B cell (primary cell): ENCODE measurements around the gene EPB41L3. TPM values are rescaled to one million over a fixed set of nuclear protein-coding genes. Genes with fewer than 3 reads are reported as not detected.

Experiments
- ATAC-seq: fragments of 200-7000 bp; cut with Tn5 transposase; one replicate; pipeline ENCODE4 v1.10.0; 2021; ENCODE audit warnings: low read depth, mild to moderate bottlenecking, moderate number of reproducible peaks, moderate library complexity
- CTCF ChIA-PET: fragments of 350-600 bp; sonication (Branson Sonifier 250); formaldehyde crosslinking; loops from one replicate; lab custom pipeline; 2021; ENCODE audit warnings: antibody characterized with exemption, inconsistent platforms; lab: Charles Lee
- POLR2A ChIA-PET: fragments of 350-600 bp; sonication (Branson Sonifier 250); formaldehyde crosslinking; loops from one replicate; lab custom pipeline; 2021; ENCODE audit warnings: antibody characterized with exemption; lab: Charles Lee
- DNase-seq: peaks from one replicate; pipeline ENCODE4 v3.0.0; 2013
- H2AFZ ChIP-seq: 2 replicates; pipeline ENCODE4 v1.6.1; 2012; ENCODE audit warnings: mild to moderate bottlenecking, low read depth, low read length; ENCODE audit not compliant: insufficient read depth, poor library complexity, severe bottlenecking
- H3K27ac ChIP-seq, 2 donors: 1 replicate in 1 of 2; 2 replicates in 1 of 2; pipeline ENCODE4 v1.5.1; 2012 to 2013; ENCODE audit warnings: low read length in 2 of 2, mild to moderate bottlenecking in 2 of 2, moderate library complexity in 1 of 2
- H3K27me3 ChIP-seq, 4 experiments: fragments of 200-600 bp in 1 of 4; sonication (generic) in 1 of 4; replicated peaks in 1 of 4; 1 replicate in 2 of 4; 2 replicates in 2 of 4; pipeline versions ENCODE4 v1.6.1 to v1.7.0; 2013 to 2016; ENCODE audit warnings: low read length in 3 of 4, mild to moderate bottlenecking in 2 of 4, mixed read lengths in 1 of 4, moderate library complexity in 1 of 4; ENCODE audit not compliant: insufficient read depth in 4 of 4, control insufficient read depth in 3 of 4; ENCODE audit errors: control extremely low read depth in 1 of 4
- H3K36me3 ChIP-seq, 2 experiments: replicated peaks in 1 of 2; 1 replicate in 1 of 2; 2 replicates in 1 of 2; pipeline versions ENCODE4 v1.6.1 to v1.7.1; 2013; ENCODE audit warnings: low read length in 1 of 2; ENCODE audit not compliant: insufficient read depth in 2 of 2, control insufficient read depth in 1 of 2; ENCODE audit errors: control extremely low read depth in 1 of 2, extremely low read depth in 1 of 2
- H3K4me1 ChIP-seq, 2 donors: fragments of 200-600 bp in 1 of 2; sonication (generic) in 1 of 2; 1 replicate in 1 of 2; 2 replicates in 1 of 2; pipeline versions ENCODE4 v1.5.1 to v1.6.1; 2013 to 2017; ENCODE audit warnings: low read length in 2 of 2; ENCODE audit not compliant: control insufficient read depth in 2 of 2, insufficient read depth in 2 of 2
- H3K4me2 ChIP-seq: replicated peaks from 2 replicates; pipeline ENCODE3; 2012; ENCODE audit warnings: mild to moderate bottlenecking, low read depth, low read length; ENCODE audit not compliant: poor library complexity, severe bottlenecking
- H3K4me3 ChIP-seq, 5 experiments: fragments of 200-600 bp in 1 of 5; sonication (generic) in 1 of 5; 1 replicate in 3 of 5; 2 replicates in 2 of 5; pipeline versions ENCODE4 v1.5.1 to v1.7.0; 2011 to 2016; ENCODE audit warnings: low read length in 4 of 5, mild to moderate bottlenecking in 4 of 5, low read depth in 2 of 5, control low read depth in 1 of 5, moderate library complexity in 1 of 5; ENCODE audit not compliant: insufficient read depth in 1 of 5; ENCODE audit errors: control extremely low read depth in 1 of 5, extremely low read depth in 1 of 5
- H3K79me2 ChIP-seq: fragments of 200-600 bp; sonication (generic); one replicate; pipeline ENCODE4 v1.6.0; 2016; ENCODE audit warnings: low read length; ENCODE audit not compliant: control insufficient read depth, insufficient read depth
- H3K9ac ChIP-seq: fragments of 200-600 bp; sonication (generic); 2 replicates; pipeline ENCODE4 v1.6.1; 2017; ENCODE audit warnings: mild to moderate bottlenecking, low read length, moderate library complexity
- H3K9me3 ChIP-seq, 3 donors: one replicate each; pipeline versions ENCODE4 v1.6.1 to v1.7.1; 2013; ENCODE audit warnings: low read length in 2 of 3; ENCODE audit not compliant: control insufficient read depth in 2 of 3, insufficient read depth in 1 of 3; ENCODE audit errors: control extremely low read depth in 1 of 3
- H4K20me1 ChIP-seq: 2 replicates; pipeline ENCODE4 v1.6.0; 2012; ENCODE audit warnings: mild to moderate bottlenecking, low read length; ENCODE audit not compliant: insufficient read depth, control insufficient read depth, poor library complexity, severe bottlenecking
- H3K27ac Mint-ChIP-seq: one replicate; pipeline ENCODE4 v1.8.0; 2021; ENCODE audit warnings: mixed read lengths
- H3K27me3 Mint-ChIP-seq: one replicate; pipeline ENCODE4 v1.8.0; 2021; ENCODE audit warnings: mixed read lengths
- H3K4me1 Mint-ChIP-seq: one replicate; pipeline ENCODE4 v1.8.0; 2021; ENCODE audit warnings: mixed read lengths
- H3K4me3 Mint-ChIP-seq: one replicate; pipeline ENCODE4 v1.8.0; 2021; ENCODE audit warnings: mixed read lengths
- H3K9me3 Mint-ChIP-seq: one replicate; pipeline ENCODE4 v1.8.0; 2022; ENCODE audit warnings: mixed read lengths; ENCODE audit not compliant: insufficient read depth
- CTCF ChIP-seq: fragments of 200-600 bp; IDR thresholded peaks from one replicate; pipeline ENCODE4 v1.8.0; 2022; ENCODE audit warnings: antibody characterized with exemption, mild to moderate bottlenecking
- EZH2 ChIP-seq: IDR thresholded peaks from 2 replicates; pipeline ENCODE4 v1.6.1; 2012; ENCODE audit warnings: borderline replicate concordance, low read depth, mild to moderate bottlenecking, moderate library complexity, low read length; ENCODE audit not compliant: insufficient read depth, poor library complexity, severe bottlenecking
- WGBS: methylation state at CpG from one replicate; pipeline ENCODE4 v1.1.5; 2013; ENCODE audit warnings: missing lambda C conversion rate; ENCODE audit not compliant: insufficient coverage; 5-methylcytosine and 5-hydroxymethylcytosine counted together
- intact Hi-C: fragments of 100-400 bp; cut with micrococcal nuclease; formaldehyde crosslinking; loops from one replicate; pipeline ENCODE4 v1.10.0; 2022
- polyA plus RNA-seq: library from polyadenylated mRNA; depleted of rRNA; stranded (reverse); fragments of >200 nt; gene quantifications from 2 replicates; pipeline ENCODE4 v1.2.3, GENCODE V29; 2012
- total RNA-seq, 2 donors: library from RNA; stranded (reverse); fragments of 120-200 nt in 1 of 2; gene quantifications; 1 replicate in 1 of 2; 2 replicates in 1 of 2; pipeline versions ENCODE4 v1.2.3 to v1.2.4, GENCODE V29; 2013 to 2022

The EPB41L3 gene
- total and polyA plus RNA-seq, 2 donors (not counting 1 experiment from before 2014, with no cell fraction given) = 0.57 to 0.58 TPM

GRCh38 chr18:5546660-5547059, 2.9 kb upstream of the EPB41L3 start:
- TF ChIP-seq EZH2 = no peak
- no peak for TF ChIP-seq CTCF
- H3K4me2 ChIP-seq = no peak overlapping the region
- Mint-ChIP-seq H3K9me3 (no peaks in the 10 kb centered on the region), H3K27ac (no peak overlapping the region), H3K4me3 (no peak overlapping the region), H3K4me1 (peaks cover 6% of the 10 kb centered on the region), H3K27me3 (peaks cover 33% of the 10 kb centered on the region)
- no peak overlapping the region for H3K4me3 ChIP-seq
- ChIA-PET POLR2A (no interaction called here), CTCF (no interaction called here)
- H3K27ac ChIP-seq = no peak overlapping the region
- no peaks in the 10 kb centered on the region for H3K4me1 ChIP-seq
- no peaks in the 10 kb centered on the region for H4K20me1 ChIP-seq
- no peaks in the 10 kb centered on the region for H3K9me3 ChIP-seq
- no peak for DNase-seq
- no peak for ATAC-seq
- 43% methylated on average over 1 of the region's 3 CpGs for WGBS
- no peak overlapping the region for H2AFZ ChIP-seq
- H3K36me3 ChIP-seq = no peaks in the 10 kb centered on the region
- peaks cover 0 to 16% (median 4%) of the 10 kb centered on the region in 4 experiments for H3K27me3 ChIP-seq
- H3K9ac ChIP-seq = no peak overlapping the region
- no peaks in the 10 kb centered on the region for H3K79me2 ChIP-seq
- intact Hi-C loops = no loop called here

- DNase-seq (no peak), ATAC-seq (no peak)
- Histone ChIP-seq H3K27me3 (peaks cover 0 to 16% (median 4%) of the 10 kb centered on the region in 4 experiments), H3K36me3 (no peaks in the 10 kb centered on the region), H3K4me3 (peak overlapping the region in 1 of 5 experiments; percentile 19), H2AFZ (no peak overlapping the region), H3K4me2 (peak overlapping the region; percentile 53), H3K27ac (no peak overlapping the region), H3K79me2 (no peaks in the 10 kb centered on the region), H3K9ac (no peak overlapping the region), H3K4me1 (no peaks in the 10 kb centered on the region), H4K20me1 (no peaks in the 10 kb centered on the region), H3K9me3 (no peaks in the 10 kb centered on the region)
- peaks cover 6% of the 10 kb centered on the region for H3K4me1 Mint-ChIP-seq
- no peaks in the 10 kb centered on the region for H3K9me3 Mint-ChIP-seq
- intact Hi-C loops = no loop called here
- no peak for TF ChIP-seq EZH2
- TF ChIP-seq CTCF = no peak
- CTCF ChIA-PET = no interaction called here
- H3K27me3 Mint-ChIP-seq = peaks cover 43% of the 10 kb centered on the region
- 3% methylated on average over 84 of the region's 84 CpGs for WGBS
- POLR2A ChIA-PET = no interaction called here
- H3K27ac Mint-ChIP-seq = no peak overlapping the region
- no peak overlapping the region for H3K4me3 Mint-ChIP-seq
Observed at GRCh38 chr18:5543036-5543680, 639 bp downstream of the EPB41L3 start.
